HUES64 (cell line): ENCODE data around the gene SSBP3. TPM values are rescaled to one million over a fixed set of nuclear protein-coding genes. Genes with fewer than 3 reads are reported as not detected.
A peak's percentile ranks its signal among the peaks of the same experiment; 100 is the strongest.
"Not testable (repeated sequence)": the region's sequence is repeated elsewhere in the genome, so short reads cannot be mapped to it uniquely, and the experiment has no call there.

Experiments used
- H3K27ac ChIP-seq: 2 replicates; pipeline ENCODE4 v1.7.0; 2013; ENCODE audit warnings: low read depth, low read length, inconsistent platforms
- H3K27me3 ChIP-seq: 2 replicates; pipeline ENCODE4 v1.6.1; 2013; ENCODE audit warnings: mild to moderate bottlenecking, low read length; ENCODE audit not compliant: insufficient read depth
- H3K36me3 ChIP-seq: 2 replicates; pipeline ENCODE4 v1.6.1; 2013; ENCODE audit warnings: mild to moderate bottlenecking, low read length; ENCODE audit not compliant: insufficient read depth
- H3K4me1 ChIP-seq: 2 replicates; pipeline ENCODE4 v1.6.1; 2013; ENCODE audit warnings: mild to moderate bottlenecking, low read length, moderate library complexity; ENCODE audit not compliant: insufficient read depth
- H3K4me3 ChIP-seq: 2 replicates; pipeline ENCODE4 v1.5.1; 2013; ENCODE audit warnings: mild to moderate bottlenecking, low read length, moderate library complexity
- H3K9ac ChIP-seq: 2 replicates; pipeline ENCODE4 v1.6.1; 2013; ENCODE audit warnings: mild to moderate bottlenecking, low read depth, low read length
- H3K9me3 ChIP-seq: 2 replicates; pipeline ENCODE4 v1.6.1; 2013; ENCODE audit warnings: low read depth, low read length; ENCODE audit not compliant: insufficient read depth
- WGBS: fragments of 150-250, 120-280 bp; methylation state at CpG from one replicate; pipeline ENCODE4 v1.1.7; 2013; ENCODE audit warnings: missing lambda C conversion rate; 5-methylcytosine and 5-hydroxymethylcytosine counted together
- polyA plus RNA-seq, 2 experiments: library from polyadenylated mRNA; stranded (reverse); fragments of 50-300 nt; gene quantifications; one replicate each; pipeline ENCODE4 v1.2.3, GENCODE V29; 2013

SSBP3 gene
- polyA plus RNA-seq (2013, experiment 1 of 2), result 117 TPM
- 122 TPM for polyA plus RNA-seq (2013, experiment 2 of 2)

DNA sequence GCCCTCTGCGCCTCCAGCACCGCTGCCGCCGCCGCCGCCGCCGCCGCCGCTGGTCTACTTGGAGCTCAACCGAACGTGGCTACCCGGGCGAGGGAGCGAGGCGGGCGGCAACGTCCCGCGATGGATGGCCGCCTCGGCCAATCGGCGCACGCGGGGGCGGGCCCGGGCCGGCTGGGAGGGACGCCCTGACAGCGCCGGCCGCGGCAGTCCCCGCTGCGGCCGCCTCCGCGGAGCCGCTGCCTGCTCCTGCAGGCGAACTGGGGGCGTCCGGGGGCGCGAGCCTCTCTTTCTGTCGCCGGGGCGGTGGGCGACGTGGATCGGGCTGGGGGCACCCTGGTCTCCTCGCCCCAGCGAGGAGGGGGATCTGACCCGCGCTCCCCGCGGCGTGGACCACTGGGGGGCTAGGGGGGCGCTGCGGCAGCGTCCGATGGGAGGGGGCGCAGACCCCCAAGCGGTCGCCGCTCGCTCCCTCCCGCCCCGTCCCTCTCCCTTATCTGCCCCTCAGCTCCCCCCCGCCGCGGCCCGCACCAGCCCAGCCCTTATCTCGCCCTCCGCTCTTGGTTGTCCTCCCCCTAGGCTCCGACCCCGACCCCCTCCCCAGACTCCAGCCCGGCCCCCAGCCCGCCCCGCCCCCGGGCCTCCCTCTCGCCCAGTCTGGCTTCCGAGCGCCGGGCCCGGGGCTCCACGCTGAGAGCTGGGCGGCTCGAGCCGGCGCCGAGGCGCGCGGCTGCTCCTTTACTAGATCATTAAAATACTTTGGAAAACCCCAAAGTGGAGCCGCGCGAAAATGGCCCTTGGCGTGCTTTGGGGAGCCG lies at the start of gene SSBP3:
SSBP3 (minus strand) TSS at position 56 of the 815 bp plus-strand sequence.
- Histone ChIP-seq H3K27ac (peak within 1 kb of the TSS; percentile 97), H3K36me3 (peaks cover 23% of the 10 kb centered on the region), H3K4me1 (peaks cover 46% of the 10 kb centered on the region), H3K27me3 (no peaks in the 10 kb centered on the region), H3K4me3 (peak within 1 kb of the TSS; percentile 75), H3K9ac (peak within 1 kb of the TSS; percentile 82), H3K9me3 (no peaks in the 10 kb centered on the region)
- WGBS, result under 1% methylated on average over 96 of the region's 100 CpGs

DNA sequence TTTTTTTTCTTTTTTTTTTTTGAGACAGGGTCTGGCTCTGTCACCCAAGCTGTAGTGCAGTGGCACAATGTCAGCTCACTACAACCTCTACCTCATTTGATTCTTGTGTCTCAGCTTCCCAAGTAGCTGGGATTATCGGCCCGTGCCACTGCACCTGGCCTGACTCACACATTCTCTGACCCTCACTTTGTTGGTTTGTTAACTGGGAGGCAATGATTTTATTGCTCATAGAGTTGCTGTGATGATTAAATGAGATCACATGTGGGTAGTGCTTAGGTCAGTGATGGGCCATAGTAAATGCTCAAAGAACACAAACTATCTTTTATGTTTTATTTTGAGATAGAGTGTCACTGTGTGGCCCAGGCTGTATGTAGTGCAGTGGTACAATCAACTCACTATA lies 47.3 kb upstream of the SSBP3 start:
- no peaks in the 10 kb centered on the region for H3K36me3 ChIP-seq
- 96% methylated on average over 2 of the region's 2 CpGs for WGBS
- H3K27ac ChIP-seq, result no peak overlapping the region

DNA sequence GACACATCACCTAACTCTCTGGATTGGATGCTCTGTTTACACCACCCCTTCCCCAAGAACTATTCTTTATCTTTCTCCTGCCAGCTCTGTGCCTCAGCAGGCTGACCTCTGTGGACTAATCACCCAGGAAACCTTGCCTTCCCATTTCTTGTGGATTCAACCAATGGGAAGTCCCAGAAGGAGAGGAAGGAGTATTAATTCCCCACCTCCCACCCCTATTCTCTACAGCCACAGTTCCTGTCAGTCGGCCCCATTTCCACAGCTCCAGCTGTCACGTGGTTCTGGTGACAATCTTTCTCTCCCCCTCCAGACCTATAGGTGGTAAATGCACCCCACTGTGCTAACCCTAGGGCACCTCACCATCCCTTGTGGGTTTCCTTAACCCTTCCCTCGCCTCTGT lies 46.8 kb upstream of the SSBP3 start:
- H3K27ac ChIP-seq, result no peak overlapping the region
- no peaks in the 10 kb centered on the region for H3K4me1 ChIP-seq
- H3K9ac ChIP-seq, result no peak overlapping the region
- H3K27me3 ChIP-seq, result no peaks in the 10 kb centered on the region
- WGBS, result 82% methylated on average over 3 of the region's 3 CpGs
- H3K36me3 ChIP-seq, result no peaks in the 10 kb centered on the region
- peaks cover 10% of the 10 kb centered on the region for H3K9me3 ChIP-seq
- H3K4me3 ChIP-seq, result no peak overlapping the region

More for the DNA sequence above, 47.3 kb upstream of the SSBP3 start:
- Histone ChIP-seq H3K27me3 (no peaks in the 10 kb centered on the region), H3K9me3 (peaks cover 10% of the 10 kb centered on the region), H3K4me3 (no peak overlapping the region), H3K4me1 (no peaks in the 10 kb centered on the region), H3K9ac (no peak overlapping the region)

DNA sequence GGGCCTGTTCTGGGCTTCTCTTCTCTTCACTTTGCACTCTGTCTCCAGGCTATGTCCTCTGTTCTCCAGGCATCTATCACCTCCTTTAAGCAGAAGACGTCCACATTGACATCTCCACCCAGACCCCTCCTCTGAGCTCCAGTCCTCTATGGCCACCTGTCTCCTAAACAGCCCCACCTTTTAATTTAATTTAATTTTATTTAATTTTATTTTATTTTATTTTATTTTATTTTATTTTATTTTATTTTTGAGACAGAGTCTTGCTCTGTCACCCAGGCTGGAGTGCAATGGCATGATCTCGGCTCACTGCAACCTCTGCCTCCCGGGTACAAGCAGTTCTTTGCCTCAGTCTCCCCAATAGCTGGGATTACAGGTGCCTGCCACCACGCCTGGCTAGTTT lies 43.2 kb upstream of the SSBP3 start:
- not testable (repeated sequence) for H3K27me3 ChIP-seq, H3K4me3 ChIP-seq, H3K36me3 ChIP-seq, H3K9me3 ChIP-seq, H3K27ac ChIP-seq, H3K9ac ChIP-seq, H3K4me1 ChIP-seq
- 93% methylated on average over 4 of the region's 4 CpGs for WGBS

DNA sequence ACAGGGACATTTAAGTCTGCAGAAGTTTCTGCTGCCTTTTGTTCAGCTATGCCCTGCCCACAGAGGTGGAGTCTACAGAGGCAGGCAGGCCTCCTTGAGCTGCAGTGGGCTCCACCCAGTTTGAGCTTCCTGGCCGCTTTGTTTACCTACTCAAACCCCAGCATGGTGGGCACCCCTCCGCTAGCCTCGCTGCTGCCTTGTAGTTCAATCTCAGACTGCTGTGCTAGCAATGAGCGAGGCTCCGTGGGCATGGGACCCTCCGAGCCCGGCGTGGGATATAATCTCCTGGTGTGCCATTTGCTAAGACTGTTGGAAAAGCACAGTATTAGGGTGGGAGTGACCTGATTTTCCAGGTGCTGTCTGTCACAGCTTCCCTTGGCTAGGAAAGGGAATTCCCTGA lies 42.6 kb upstream of the SSBP3 start:
- H3K9me3 ChIP-seq, H3K27me3 ChIP-seq, H3K4me1 ChIP-seq, H3K4me3 ChIP-seq, H3K9ac ChIP-seq, H3K27ac ChIP-seq, H3K36me3 ChIP-seq: not testable (repeated sequence)
- 97% methylated on average over 8 of the region's 8 CpGs for WGBS

DNA sequence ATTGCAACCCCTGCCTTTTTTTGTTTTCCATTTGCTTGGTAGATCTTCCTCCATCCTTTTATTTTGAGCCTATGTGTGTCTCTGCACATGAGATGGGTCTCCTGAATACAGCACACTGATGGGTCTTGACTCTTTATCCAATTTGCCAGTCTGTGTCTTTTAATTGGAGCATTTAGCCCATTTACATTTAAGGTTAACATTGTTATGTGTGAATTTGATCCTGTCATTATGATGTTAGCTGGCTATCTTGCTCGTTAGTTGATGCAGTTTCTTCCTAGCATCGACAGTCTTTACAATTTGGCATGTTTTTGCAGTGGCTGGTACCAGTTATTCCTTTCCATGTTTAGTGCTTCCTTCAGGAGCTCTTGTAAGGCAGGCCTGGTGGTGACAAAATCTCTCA lies 40.9 kb upstream of the SSBP3 start:
- H3K27me3 ChIP-seq, H3K27ac ChIP-seq, H3K9ac ChIP-seq, H3K4me1 ChIP-seq, H3K4me3 ChIP-seq, H3K9me3 ChIP-seq, H3K36me3 ChIP-seq: not testable (repeated sequence)
- 85% methylated on average over 2 of the region's 2 CpGs for WGBS

DNA sequence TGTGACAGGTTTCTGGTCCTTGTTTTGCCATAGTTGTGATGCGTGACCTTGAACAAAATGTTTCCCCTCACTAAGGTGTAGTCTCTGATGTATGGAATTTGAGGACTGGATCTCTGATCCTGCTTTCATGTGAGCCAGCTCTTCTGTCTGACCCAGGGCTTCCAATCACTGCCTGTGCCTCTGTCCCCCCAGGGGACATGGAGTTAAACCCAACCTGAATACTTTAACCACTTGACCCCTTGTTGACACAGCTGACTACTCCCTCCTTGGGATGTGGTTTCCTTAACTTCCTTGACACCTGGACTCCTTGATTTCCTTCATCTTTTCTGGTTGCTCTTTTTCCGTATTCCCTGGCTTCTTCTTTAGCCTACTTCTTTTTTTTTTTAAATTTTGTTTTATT lies 36.0 kb upstream of the SSBP3 start:
- H3K9ac ChIP-seq, result no peak overlapping the region
- 100% methylated on average over 2 of the region's 2 CpGs for WGBS
- H3K27ac ChIP-seq, result no peak overlapping the region

DNA sequence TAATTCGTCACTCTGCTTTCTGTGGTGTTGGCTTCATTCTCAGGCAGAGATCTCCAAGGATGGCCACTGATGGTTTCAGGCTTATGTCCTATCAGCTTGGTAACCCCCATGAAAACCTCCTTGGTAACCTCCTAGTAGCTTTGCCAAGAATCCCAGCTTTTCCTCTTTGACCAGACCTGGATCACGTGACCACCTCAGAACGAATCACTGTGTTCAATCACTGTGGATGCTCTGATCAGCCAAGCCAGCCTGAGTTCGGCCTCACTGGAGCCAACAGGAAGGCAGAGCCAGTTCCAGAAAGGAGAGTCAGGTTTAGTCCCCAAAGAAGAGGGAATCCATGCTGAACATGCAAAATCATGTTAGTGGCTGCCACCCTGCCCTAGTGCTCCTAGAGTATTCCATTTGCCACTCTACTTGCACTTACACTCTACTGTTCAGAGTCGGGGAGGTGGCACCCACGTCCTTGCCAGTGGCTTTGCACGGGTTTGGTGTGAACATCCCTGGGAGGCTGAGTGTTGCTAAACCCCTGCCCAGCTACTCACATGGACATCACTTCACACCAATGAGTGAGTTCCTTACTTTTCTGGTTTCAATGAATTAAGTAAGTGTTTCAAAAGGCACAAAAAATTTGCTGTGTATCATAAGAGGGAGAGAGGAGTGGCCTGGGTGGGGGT lies 33.5 kb upstream of the SSBP3 start:
- WGBS, result 90% methylated on average over 7 of the region's 7 CpGs
- Histone ChIP-seq H3K36me3 (no peaks in the 10 kb centered on the region), H3K4me3 (no peak overlapping the region), H3K9ac (no peak overlapping the region), H3K27ac (no peak overlapping the region), H3K4me1 (no peaks in the 10 kb centered on the region), H3K9me3 (no peaks in the 10 kb centered on the region), H3K27me3 (no peaks in the 10 kb centered on the region)

More for the DNA sequence above, 36.0 kb upstream of the SSBP3 start:
- H3K9me3 ChIP-seq, result no peaks in the 10 kb centered on the region
- no peak overlapping the region for H3K4me3 ChIP-seq
- no peaks in the 10 kb centered on the region for H3K4me1 ChIP-seq
- no peaks in the 10 kb centered on the region for H3K27me3 ChIP-seq
- H3K36me3 ChIP-seq, result no peaks in the 10 kb centered on the region

DNA sequence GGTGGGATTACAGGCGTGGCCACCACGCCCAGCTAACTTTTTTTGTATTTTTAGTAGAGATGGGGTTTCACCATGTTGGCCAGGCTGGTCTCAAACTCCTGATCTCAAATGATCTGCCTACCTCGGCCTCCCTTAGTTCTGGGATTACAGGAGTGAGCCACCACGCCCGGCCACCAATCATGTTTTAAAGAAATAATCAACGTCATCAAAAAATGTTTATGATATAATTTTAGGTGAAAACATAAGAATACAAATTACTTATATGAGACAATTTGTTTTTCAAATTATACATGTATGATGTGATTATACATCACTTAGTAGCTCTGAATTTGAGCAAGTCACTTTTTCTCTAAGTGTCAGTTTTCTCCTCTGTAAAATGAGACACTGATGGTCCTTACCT lies 31.6 kb upstream of the SSBP3 start:
- no peaks in the 10 kb centered on the region for H3K9me3 ChIP-seq
- WGBS, result 91% methylated on average over 3 of the region's 6 CpGs
- no peak overlapping the region for H3K27ac ChIP-seq
- H3K4me1 ChIP-seq, result no peaks in the 10 kb centered on the region
- H3K4me3 ChIP-seq, result no peak overlapping the region
- no peaks in the 10 kb centered on the region for H3K36me3 ChIP-seq
- no peaks in the 10 kb centered on the region for H3K27me3 ChIP-seq
- H3K9ac ChIP-seq, result no peak overlapping the region

DNA sequence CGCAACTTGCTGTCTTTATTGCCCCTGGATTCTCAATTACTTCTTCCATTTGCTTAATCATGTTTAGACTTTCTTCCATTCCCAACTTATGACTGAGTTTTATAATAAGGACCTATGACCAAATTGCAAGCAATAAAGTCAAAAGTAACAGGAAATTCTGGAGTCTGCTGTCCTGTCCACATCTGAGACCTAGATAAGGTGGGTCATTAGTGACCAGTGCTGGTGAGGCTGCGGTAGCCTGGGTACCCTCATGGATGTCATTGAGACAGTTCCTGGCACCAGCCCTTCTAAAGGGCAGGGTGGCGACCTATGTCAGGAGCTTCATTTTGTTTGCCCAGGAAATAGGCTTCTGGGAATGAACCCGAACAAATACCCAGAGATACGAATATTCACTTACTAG lies 30.6 kb upstream of the SSBP3 start:
- H3K27ac ChIP-seq, result no peak overlapping the region
- H3K4me3 ChIP-seq, result no peak overlapping the region
- no peak overlapping the region for H3K9ac ChIP-seq
- no peaks in the 10 kb centered on the region for H3K4me1 ChIP-seq
- no peaks in the 10 kb centered on the region for H3K36me3 ChIP-seq
- 81% methylated on average over 5 of the region's 5 CpGs for WGBS
- no peaks in the 10 kb centered on the region for H3K9me3 ChIP-seq
- H3K27me3 ChIP-seq, result no peaks in the 10 kb centered on the region

DNA sequence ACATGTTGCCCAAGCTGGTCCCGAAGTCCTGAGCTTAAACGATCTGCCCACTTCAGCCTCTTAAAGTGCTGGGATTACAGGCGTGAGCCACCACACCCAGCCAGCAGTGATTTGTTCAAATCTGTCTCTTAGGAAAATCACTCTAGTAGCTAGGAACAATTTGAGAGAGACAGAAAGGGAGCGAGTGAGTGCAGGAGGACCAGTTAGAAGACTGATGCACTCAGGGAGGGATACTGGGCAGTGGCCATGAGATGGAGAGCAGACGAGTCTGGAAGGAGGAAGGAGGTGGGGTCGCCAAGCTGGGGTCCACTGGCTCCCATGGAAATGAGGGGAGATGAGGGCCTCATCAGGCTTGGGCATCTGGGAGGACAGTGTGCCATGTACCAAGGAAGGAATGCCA lies 23.6 kb upstream of the SSBP3 start:
- 0 out of 2 replicates have a peak, but pooled peaks cover 3% of the 10 kb centered on the region for H3K9me3 ChIP-seq
- no peaks in the 10 kb centered on the region for H3K27me3 ChIP-seq
- H3K4me1 ChIP-seq, result no peaks in the 10 kb centered on the region
- H3K27ac ChIP-seq, result no peak overlapping the region
- H3K36me3 ChIP-seq, result no peaks in the 10 kb centered on the region
- H3K4me3 ChIP-seq, result no peak overlapping the region
- WGBS, result 93% methylated on average over 6 of the region's 6 CpGs
- no peak overlapping the region for H3K9ac ChIP-seq
